ENCODE measurements around the gene ADCK2. TPM values are rescaled to one million over a fixed set of nuclear protein-coding genes. Genes with fewer than 3 reads are reported as not detected.
A peak's percentile ranks its signal among the peaks of the same experiment; 100 is the strongest.
"Not testable (repeated sequence)": the region's sequence is repeated elsewhere in the genome, so short reads cannot be mapped to it uniquely, and the experiment has no call there.

The ADCK2 gene
- total and polyA plus RNA-seq, 12 donors, result 6.8 to 33.9 (median 12.8) TPM

DNA sequence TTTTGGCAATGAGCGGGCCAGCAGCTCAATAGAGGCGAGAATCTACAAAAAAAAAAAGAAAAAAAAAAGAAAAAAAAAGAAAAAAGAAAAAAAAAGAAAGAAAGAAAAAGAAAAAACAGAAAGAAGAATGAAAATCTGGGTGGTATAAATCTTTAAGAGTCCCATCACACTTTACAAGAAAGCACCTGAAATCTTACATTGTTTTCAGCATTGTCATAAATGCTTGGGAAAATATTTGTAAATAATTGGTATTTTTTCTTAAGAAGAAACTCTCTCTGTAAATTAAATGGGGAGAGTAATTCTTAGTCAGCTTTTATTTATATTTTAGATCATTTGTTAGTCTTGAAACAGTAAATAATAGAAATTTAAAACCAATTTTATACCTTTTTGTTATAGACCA lies 62.0 kb downstream of the ADCK2 start:
- H3K36me3 ChIP-seq (replicated peaks in 1 of 2), result peaks cover 0 to 12% of the 10 kb centered on the region in 2 donors

DNA sequence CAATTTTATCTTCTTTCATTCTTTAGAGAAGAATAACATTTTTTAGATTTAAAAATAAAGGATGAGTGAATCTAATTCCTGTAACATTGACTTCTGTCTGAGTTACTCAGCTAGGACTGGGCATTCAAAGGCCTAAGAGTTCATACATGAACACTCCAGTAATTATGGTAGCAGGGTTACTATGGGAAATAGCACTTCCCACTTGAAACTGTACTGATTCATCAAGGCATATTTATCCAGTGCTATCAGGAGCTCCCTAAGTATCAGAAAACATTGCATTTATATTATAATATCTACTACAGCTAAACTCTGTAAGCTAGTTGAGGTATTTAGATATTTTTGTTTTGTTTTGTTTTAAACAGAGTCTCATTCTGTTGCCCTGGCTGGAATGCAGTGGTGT lies 65.5 kb downstream of the ADCK2 start:
- Histone ChIP-seq H3K9me3 (replicated peaks in 1 of 3) (no peaks in the 10 kb centered on the region), H3K27ac (no peak overlapping the region), H3K4me1 (replicated peaks in 1 of 2) (no peaks in the 10 kb centered on the region), H3K27me3 (no peaks in the 10 kb centered on the region), H3K36me3 (replicated peaks in 1 of 2) (peaks cover 0 to 14% of the 10 kb centered on the region in 2 donors), H3K4me3 (no peak overlapping the region)
- TF ChIP-seq, protein P1, sequence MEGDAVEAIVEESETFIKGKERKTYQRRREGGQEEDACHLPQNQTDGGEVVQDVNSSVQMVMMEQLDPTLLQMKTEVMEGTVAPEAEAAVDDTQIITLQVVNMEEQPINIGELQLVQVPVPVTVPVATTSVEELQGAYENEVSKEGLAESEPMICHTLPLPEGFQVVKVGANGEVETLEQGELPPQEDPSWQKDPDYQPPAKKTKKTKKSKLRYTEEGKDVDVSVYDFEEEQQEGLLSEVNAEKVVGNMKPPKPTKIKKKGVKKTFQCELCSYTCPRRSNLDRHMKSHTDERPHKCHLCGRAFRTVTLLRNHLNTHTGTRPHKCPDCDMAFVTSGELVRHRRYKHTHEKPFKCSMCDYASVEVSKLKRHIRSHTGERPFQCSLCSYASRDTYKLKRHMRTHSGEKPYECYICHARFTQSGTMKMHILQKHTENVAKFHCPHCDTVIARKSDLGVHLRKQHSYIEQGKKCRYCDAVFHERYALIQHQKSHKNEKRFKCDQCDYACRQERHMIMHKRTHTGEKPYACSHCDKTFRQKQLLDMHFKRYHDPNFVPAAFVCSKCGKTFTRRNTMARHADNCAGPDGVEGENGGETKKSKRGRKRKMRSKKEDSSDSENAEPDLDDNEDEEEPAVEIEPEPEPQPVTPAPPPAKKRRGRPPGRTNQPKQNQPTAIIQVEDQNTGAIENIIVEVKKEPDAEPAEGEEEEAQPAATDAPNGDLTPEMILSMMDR (IDR thresholded peaks at IDR 0.05), result no peak
- no peak for TF ChIP-seq POLR2A (IDR thresholded peaks at IDR 0.05)
- intact Hi-C loops (cut with DNase I), result no loop called here
- no peak for DNase-seq

More for the DNA sequence above, 62.0 kb downstream of the ADCK2 start:
- intact Hi-C loops (cut with DNase I), result no loop called here
- no peak for DNase-seq
- H3K27ac ChIP-seq, result no peak overlapping the region
- TF ChIP-seq, protein P1 (IDR thresholded peaks at IDR 0.05), result no peak
- TF ChIP-seq POLR2A (IDR thresholded peaks at IDR 0.05), result no peak
- 97 to 100% (median 99%) methylated on average over 2 of the region's 2 CpGs for WGBS, 4 donors
- H3K4me1 ChIP-seq (replicated peaks in 1 of 2), result no peaks in the 10 kb centered on the region
- H3K27me3 ChIP-seq, result no peaks in the 10 kb centered on the region
- no peak overlapping the region for H3K4me3 ChIP-seq
- no peaks in the 10 kb centered on the region for H3K9me3 ChIP-seq (replicated peaks in 1 of 3)

GRCh38 chr7:140743255-140743654 lies 70.5 kb downstream of the ADCK2 start:
- intact Hi-C loops (cut with DNase I); H3K4me1 ChIP-seq (replicated peaks in 1 of 2); DNase-seq; H3K9me3 ChIP-seq (replicated peaks in 1 of 3); H3K27me3 ChIP-seq; H3K27ac ChIP-seq; H3K4me3 ChIP-seq: not testable (repeated sequence)
- 94 to 100% (median 97%) methylated on average over 2 of the region's 4 CpGs for WGBS, 4 donors
- H3K36me3 ChIP-seq (replicated peaks in 1 of 2), result peaks cover 0 to 14% of the 10 kb centered on the region in 2 donors

DNA sequence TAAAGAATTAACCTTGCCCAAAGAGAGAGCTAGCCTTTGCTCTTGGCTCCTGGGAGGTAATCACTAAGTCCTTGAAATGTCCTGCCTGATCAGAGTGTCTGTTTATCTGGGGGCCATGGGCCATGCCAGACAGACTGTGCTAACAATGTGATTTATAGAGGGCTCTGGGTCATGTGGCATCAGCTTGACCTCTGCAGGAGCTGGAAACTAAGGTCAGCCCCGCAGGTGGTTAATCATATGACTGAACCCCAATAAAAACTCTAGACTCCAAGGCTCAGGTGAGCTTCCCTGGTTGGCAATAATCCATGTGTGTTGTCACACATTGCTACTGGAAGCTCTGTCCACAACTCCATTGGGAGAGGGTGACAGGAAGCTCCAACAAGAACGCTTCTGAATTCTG lies 71.3 kb downstream of the ADCK2 start:
- no peak overlapping the region for H3K4me3 ChIP-seq
- H3K36me3 ChIP-seq (replicated peaks in 1 of 2), result peaks cover 0 to 7% of the 10 kb centered on the region in 2 donors
- H3K4me1 ChIP-seq (replicated peaks in 1 of 2), result peaks cover 0 to 5% of the 10 kb centered on the region in 2 donors
- intact Hi-C loops (cut with DNase I), result no loop called here
- 53 to 83% (median 58%) methylated on average over 2 of the region's 2 CpGs for WGBS, 4 donors
- no peaks in the 10 kb centered on the region for H3K9me3 ChIP-seq (replicated peaks in 1 of 3)
- peak in 1 of 7 donors; percentile 14 for DNase-seq
- no peak for TF ChIP-seq POLR2A (IDR thresholded peaks at IDR 0.05)
- TF ChIP-seq, protein P1 (IDR thresholded peaks at IDR 0.05), result no peak
- no peak overlapping the region for H3K27ac ChIP-seq
- no peaks in the 10 kb centered on the region for H3K27me3 ChIP-seq

Small RNA genes lying within 50 kb of the gene (small RNA-seq; reads per million reads assigned to genes)
- 0 reads per million in 2 donors for gene RN7SL771P

Other genes starting within 250 kb of the ADCK2 start
- 100 to 1,000 TPM in 1 of 9 donors, 10 to 100 TPM in 8; 48.7 to 105 (median 63.2) TPM for gene MKRN1, start 193.4 kb upstream of the ADCK2 start, total RNA-seq
- gene MKRN1, start 193.4 kb upstream of the ADCK2 start, polyA plus RNA-seq, result 10 to 100 TPM; 43.7 to 64.0 (median 49.4) TPM
- 10 to 100 TPM in 1 of 9 donors, 1 to 10 TPM in 8; 4.1 to 10.9 (median 6.0) TPM for gene DENND2A, start 32.1 kb upstream of the ADCK2 start, total RNA-seq
- 1 to 10 TPM; 3.0 to 8.4 (median 5.5) TPM for gene DENND2A, start 32.1 kb upstream of the ADCK2 start, polyA plus RNA-seq
- gene NDUFB2, start 23.8 kb downstream of the ADCK2 start, total RNA-seq, result 100 to 1,000 TPM; 188 to 465 (median 215) TPM
- 100 to 1,000 TPM; 172 to 211 (median 194) TPM for gene NDUFB2, start 23.8 kb downstream of the ADCK2 start, polyA plus RNA-seq